OCI-LY7 (cell line): ENCODE results near the gene GCAT.

Experiments
- CTCF ChIP-seq: fragments of 200-600 bp; sonication (generic); conservative IDR thresholded peaks from 2 replicates; pipeline ENCODE4 v1.5.1; 2014; ENCODE audit warnings: mild to moderate bottlenecking, antibody characterized with exemption, low read length, moderate library complexity, mixed read lengths
- EZH2phosphoT487 ChIP-seq: fragments of 200-600 bp; sonication (generic); IDR thresholded peaks from 2 replicates; pipeline ENCODE4 v1.6.1; 2018; ENCODE audit warnings: low read depth, borderline replicate concordance, mild to moderate bottlenecking, mixed run types, antibody characterized with exemption, low read length, moderate library complexity, mixed read lengths

DNA sequence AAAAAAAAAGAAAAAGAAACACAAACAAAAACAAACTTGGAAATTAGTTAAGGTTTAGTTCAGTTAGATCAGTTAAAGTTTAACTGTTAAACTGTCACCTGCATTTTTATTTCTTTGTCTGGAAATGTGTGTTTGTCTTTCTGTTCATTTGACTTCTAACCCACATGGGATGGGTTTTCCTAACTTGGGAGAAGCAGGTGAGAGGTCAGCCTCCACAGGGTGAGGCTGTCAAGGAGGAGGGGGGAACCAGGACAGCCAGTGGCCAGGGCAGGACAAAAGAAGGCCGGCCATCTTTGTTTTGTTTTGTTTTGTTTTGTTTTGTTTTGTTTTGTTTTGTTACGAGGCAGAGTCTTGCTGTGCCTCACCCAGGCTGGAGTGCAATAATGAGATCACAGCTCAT is 13.4 kb upstream of the GCAT start:
- TF ChIP-seq CTCF (no peak), EZH2phosphoT487 (no peak)
